ENCODE measurements around the gene MEAF6. TPM values are rescaled to one million over a fixed set of nuclear protein-coding genes. Genes with fewer than 3 reads are reported as not detected.
A peak's percentile ranks its signal among the peaks of the same experiment; 100 is the strongest.
"Not testable (repeated sequence)": the region's sequence is repeated elsewhere in the genome, so short reads cannot be mapped to it uniquely, and the experiment has no call there.

The MEAF6 gene
- total RNA-seq, 2 donors from 2014 or later: 175 to 252 TPM

- H3K36me3 ChIP-seq: peaks cover 0 to 9% of the 10 kb centered on the region in 2 donors
- no peaks in the 10 kb centered on the region for H3K27me3 ChIP-seq (replicated peaks; ENCODE audit: insufficient read depth)
- intact Hi-C loops (cut with DNase I): no loop called here
- WGBS: 96% methylated on average over 21 of the region's 21 CpGs
- TF ChIP-seq POLR2AphosphoS5 (IDR thresholded peaks at IDR 0.05) (no peak), POLR2A (IDR thresholded peaks at IDR 0.05) (no peak), CTCF (IDR thresholded peaks at IDR 0.05) (no peak)
- H3K4me3 ChIP-seq: no peak overlapping the region
- H3K27ac ChIP-seq: no peak overlapping the region
- H3K9me3 ChIP-seq: no peaks in the 10 kb centered on the region
- no peaks in the 10 kb centered on the region for H3K4me1 ChIP-seq (replicated peaks)
- DNase-seq (ENCODE audit: low spot score): no peak
These were observed 30.0 kb upstream of the MEAF6 start for GRCh38 chr1:37544530-37544929.

- H3K27me3 ChIP-seq (replicated peaks; ENCODE audit: insufficient read depth): no peaks in the 10 kb centered on the region
- no peak for TF ChIP-seq POLR2AphosphoS5 (IDR thresholded peaks at IDR 0.05)
- no peaks in the 10 kb centered on the region for H3K9me3 ChIP-seq
- H3K36me3 ChIP-seq: peaks cover 0 to 9% of the 10 kb centered on the region in 2 donors
- no peak for DNase-seq (ENCODE audit: low spot score)
- no peaks in the 10 kb centered on the region for H3K4me1 ChIP-seq (replicated peaks)
- H3K4me3 ChIP-seq: no peak overlapping the region
- no peak overlapping the region for H3K27ac ChIP-seq
- 95% methylated on average over 30 of the region's 30 CpGs for WGBS
- intact Hi-C loops (cut with DNase I): no loop called here
These were observed 25.6 kb upstream of the MEAF6 start for GRCh38 chr1:37540036-37540785.

DNA sequence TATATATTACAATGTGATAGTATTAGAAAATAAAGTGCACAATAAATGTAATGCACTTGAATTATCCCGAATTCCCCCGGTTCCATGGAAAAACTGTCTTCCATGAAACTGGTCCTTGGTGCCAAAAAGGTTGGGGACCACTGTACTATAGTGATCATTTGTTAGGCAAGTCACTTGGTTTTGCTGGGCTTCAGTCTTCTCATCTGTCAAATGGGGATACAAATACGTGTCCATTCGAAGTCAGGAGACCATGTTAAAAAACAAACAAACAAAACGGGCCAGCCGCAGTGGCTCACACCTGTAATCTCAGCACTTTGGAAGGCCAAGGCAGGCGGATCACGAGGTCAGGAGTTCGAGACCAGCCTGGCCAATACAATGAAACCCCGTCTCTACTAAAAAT is 24.6 kb upstream of the MEAF6 start:
- H3K27ac ChIP-seq; H3K27me3 ChIP-seq (replicated peaks; ENCODE audit: insufficient read depth); DNase-seq (ENCODE audit: low spot score); H3K9me3 ChIP-seq; intact Hi-C loops (cut with DNase I); H3K4me1 ChIP-seq (replicated peaks); H3K36me3 ChIP-seq; H3K4me3 ChIP-seq: not testable (repeated sequence)
- WGBS: 91% methylated on average over 10 of the region's 10 CpGs

GRCh38 chr1:37537378-37537777 is 22.8 kb upstream of the MEAF6 start:
- Histone ChIP-seq H3K27me3 (replicated peaks; ENCODE audit: insufficient read depth) (no peaks in the 10 kb centered on the region), H3K36me3 (peaks cover 0 to 9% of the 10 kb centered on the region in 2 donors), H3K9me3 (no peaks in the 10 kb centered on the region), H3K27ac (peak overlapping the region; percentile 60 to 85), H3K4me1 (replicated peaks) (no peaks in the 10 kb centered on the region), H3K4me3 (no peak overlapping the region)
- TF ChIP-seq CTCF (IDR thresholded peaks at IDR 0.05) (no peak), POLR2AphosphoS5 (IDR thresholded peaks at IDR 0.05) (peak; percentile 63), POLR2A (IDR thresholded peaks at IDR 0.05) (no peak)
- DNase-seq (ENCODE audit: low spot score): peak; percentile 62
- WGBS: 63% methylated on average over 2 of the region's 2 CpGs
- intact Hi-C loops (cut with DNase I): no loop called here

DNA sequence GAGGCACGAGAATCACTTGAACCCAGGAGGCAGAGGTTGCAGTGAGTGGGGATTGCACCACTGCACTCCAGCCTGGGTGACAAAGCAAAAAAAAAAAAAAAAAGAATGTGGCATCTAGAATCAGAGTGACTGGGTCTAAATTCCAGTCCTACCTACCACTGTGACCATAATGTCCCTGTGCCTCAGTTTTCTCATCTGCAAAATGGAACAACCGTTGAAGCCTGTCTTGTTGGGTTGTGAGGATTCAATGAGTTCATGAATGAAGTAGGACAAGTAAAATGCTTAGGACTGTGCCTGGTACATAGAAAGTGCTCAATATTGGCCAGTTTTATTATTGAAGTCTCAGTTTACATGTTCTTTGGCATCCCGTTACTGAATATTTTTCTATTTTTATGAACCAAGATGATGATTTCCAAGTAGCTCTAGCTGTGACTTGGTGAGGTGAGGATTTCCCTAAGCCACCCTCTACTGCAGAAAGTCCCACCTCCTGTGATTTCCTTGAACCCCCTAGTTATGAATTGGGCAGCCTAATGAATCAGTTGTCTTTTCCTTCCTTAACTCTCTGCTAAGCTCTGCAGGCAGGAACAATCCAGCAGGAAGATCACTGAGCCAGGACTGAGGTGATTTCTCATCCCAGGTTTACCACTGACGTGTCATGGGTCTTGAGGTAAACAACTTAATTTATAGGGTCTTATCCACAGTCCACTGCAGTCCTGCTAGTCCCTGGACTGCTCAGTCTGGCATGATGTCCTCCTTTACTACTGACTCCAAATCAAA is 18.9 kb upstream of the MEAF6 start:
- intact Hi-C loops (cut with DNase I): no loop called here
- no peak for DNase-seq (ENCODE audit: low spot score)
- TF ChIP-seq CTCF (IDR thresholded peaks at IDR 0.05) (no peak), POLR2A (IDR thresholded peaks at IDR 0.05) (no peak), POLR2AphosphoS5 (IDR thresholded peaks at IDR 0.05) (no peak)
- Histone ChIP-seq H3K27me3 (replicated peaks; ENCODE audit: insufficient read depth) (no peaks in the 10 kb centered on the region), H3K4me3 (no peak overlapping the region), H3K9me3 (no peaks in the 10 kb centered on the region), H3K4me1 (replicated peaks) (no peaks in the 10 kb centered on the region), H3K27ac (peak overlapping the region; percentile 53 to 85), H3K36me3 (no peaks in the 10 kb centered on the region)
- 85% methylated on average over 4 of the region's 4 CpGs for WGBS

GRCh38 chr1:37532418-37533156 is 18.0 kb upstream of the MEAF6 start:
- WGBS: 93% methylated on average over 4 of the region's 4 CpGs
- intact Hi-C loops (cut with DNase I); H3K36me3 ChIP-seq; H3K4me1 ChIP-seq (replicated peaks); H3K4me3 ChIP-seq; H3K9me3 ChIP-seq; H3K27me3 ChIP-seq (replicated peaks; ENCODE audit: insufficient read depth); DNase-seq (ENCODE audit: low spot score): not testable (repeated sequence)
- H3K27ac ChIP-seq: peak overlapping the region in 1 of 2 donors; percentile 85

DNA sequence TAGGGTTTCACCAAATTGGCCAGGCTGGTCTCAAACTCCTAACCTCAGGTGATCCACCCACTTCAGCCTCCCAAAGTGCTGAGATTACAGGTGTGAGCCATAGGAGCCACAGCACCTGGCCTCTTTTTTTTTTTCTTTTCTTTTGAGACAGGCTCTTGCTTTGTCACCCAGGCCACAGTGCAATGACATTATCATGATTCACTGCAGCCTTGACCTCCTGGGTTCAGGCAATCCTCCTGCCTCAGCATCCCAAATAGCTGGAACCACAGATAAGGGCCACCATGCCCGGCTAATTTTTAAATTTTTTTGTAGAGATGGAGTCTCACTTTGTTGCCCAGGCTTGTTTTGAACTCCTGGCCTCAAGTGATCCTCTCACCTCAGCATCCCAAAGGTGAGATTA is 15.3 kb upstream of the MEAF6 start:
- H3K27ac ChIP-seq; H3K27me3 ChIP-seq (replicated peaks; ENCODE audit: insufficient read depth); DNase-seq (ENCODE audit: low spot score); H3K4me3 ChIP-seq; H3K36me3 ChIP-seq; H3K4me1 ChIP-seq (replicated peaks); intact Hi-C loops (cut with DNase I); H3K9me3 ChIP-seq: not testable (repeated sequence)
- 88% methylated on average over 1 of the region's 1 CpG for WGBS

All from prostate gland (tissue), 2 donors.